ENCODE data around the gene POU6F2. TPM values are rescaled to one million over a fixed set of nuclear protein-coding genes. Genes with fewer than 3 reads are reported as not detected.

POU6F2 gene
- total RNA-seq, 1 experiment from 2014 or later: 0.27 TPM

DNA sequence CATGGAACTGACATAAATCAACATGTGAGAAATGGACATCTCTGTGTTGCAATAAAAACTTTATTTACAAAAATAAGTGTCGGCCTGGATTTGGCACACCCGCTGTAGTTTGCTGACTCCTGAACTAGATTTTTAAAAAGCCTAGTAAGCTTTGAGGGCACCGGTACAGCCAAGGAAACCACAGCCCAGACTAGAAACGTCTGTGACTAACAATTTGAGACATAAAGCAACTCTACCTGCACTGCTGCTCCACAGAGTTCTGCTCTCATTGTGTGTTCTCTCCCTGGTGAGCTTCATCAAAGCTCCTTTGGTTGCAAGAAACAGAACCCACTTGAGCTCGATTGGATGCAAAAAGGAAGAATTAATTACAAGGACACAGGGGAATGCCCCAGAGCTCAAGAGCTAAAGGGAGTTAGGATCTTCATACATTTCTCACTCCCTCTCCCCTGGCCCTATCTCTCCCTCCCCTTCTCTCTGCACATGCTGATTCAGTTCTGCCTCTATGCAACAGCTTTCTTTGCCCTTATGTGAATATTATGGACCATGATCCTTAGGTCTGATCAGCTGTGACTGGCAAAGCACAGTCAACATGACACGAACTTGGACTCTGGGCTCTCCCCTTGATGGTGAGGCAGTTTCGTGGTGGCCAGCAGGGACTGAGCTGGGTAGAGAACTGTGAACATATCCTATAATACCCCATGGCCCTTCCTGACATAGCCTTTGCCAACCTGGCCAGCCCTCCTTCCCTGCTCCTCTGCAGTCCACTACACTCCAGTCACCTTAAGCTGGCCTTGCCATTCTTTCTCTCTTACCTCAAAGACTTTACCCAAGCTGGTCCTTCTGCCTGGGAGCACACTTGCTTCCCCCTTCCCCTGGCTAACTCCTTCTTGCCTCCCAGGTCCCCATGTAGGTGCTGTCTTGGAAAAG is 511.0 kb downstream of the POU6F2 start (continued):
- no peak for TF ChIP-seq ZBTB33 (IDR thresholded peaks at IDR 0.05; ENCODE audit: extremely low read depth, insufficient replicate concordance, low read length)
- TF ChIP-seq, protein P1, sequence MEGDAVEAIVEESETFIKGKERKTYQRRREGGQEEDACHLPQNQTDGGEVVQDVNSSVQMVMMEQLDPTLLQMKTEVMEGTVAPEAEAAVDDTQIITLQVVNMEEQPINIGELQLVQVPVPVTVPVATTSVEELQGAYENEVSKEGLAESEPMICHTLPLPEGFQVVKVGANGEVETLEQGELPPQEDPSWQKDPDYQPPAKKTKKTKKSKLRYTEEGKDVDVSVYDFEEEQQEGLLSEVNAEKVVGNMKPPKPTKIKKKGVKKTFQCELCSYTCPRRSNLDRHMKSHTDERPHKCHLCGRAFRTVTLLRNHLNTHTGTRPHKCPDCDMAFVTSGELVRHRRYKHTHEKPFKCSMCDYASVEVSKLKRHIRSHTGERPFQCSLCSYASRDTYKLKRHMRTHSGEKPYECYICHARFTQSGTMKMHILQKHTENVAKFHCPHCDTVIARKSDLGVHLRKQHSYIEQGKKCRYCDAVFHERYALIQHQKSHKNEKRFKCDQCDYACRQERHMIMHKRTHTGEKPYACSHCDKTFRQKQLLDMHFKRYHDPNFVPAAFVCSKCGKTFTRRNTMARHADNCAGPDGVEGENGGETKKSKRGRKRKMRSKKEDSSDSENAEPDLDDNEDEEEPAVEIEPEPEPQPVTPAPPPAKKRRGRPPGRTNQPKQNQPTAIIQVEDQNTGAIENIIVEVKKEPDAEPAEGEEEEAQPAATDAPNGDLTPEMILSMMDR (IDR thresholded peaks at IDR 0.05 in 2 of 3, conservative IDR thresholded peaks at IDR 0.05 in 1 of 3; ENCODE audit: borderline replicate concordance in 1 of 3, insufficient read depth in 1 of 3, low read depth in 2 of 3, low read length in 2 of 3): no peak

- H3K9me3 ChIP-seq (ENCODE audit: control insufficient read depth in 1 of 2, insufficient read depth in 1 of 2, low read depth in 1 of 2, low read length in 2 of 2): no peaks in the 10 kb centered on the region
- TF ChIP-seq FOSL1 (IDR thresholded peaks at IDR 0.05; ENCODE audit: low read depth): no peak
- no peak for TF ChIP-seq JUND (IDR thresholded peaks at IDR 0.05)
- no peak for TF ChIP-seq ZBTB33 (IDR thresholded peaks at IDR 0.05; ENCODE audit: extremely low read depth, insufficient replicate concordance, low read length)
- H3K36me3 ChIP-seq (ENCODE audit: control insufficient read depth in 1 of 2, insufficient read depth in 2 of 2, low read length in 2 of 2): no peaks in the 10 kb centered on the region
- H3K79me2 ChIP-seq (ENCODE audit: insufficient read depth, low read length): no peaks in the 10 kb centered on the region
- H4K20me1 ChIP-seq (ENCODE audit: insufficient read depth): no peaks in the 10 kb centered on the region
- no peaks in the 10 kb centered on the region for H3K9me2 ChIP-seq (ENCODE audit: insufficient read depth)
- no peak overlapping the region for H3K4me3 ChIP-seq (replicated peaks in 1 of 2; ENCODE audit: low read depth in 1 of 2, low read length in 2 of 2)
- H3K27me3 ChIP-seq (ENCODE audit: insufficient read depth, low read length): 0 out of 2 replicates have a peak, but pooled peaks cover 4% of the 10 kb centered on the region
- no peak overlapping the region for H2AFZ ChIP-seq (ENCODE audit: low read depth, low read length, poor library complexity, severe bottlenecking)
- H3K4me2 ChIP-seq (ENCODE audit: low read length): no peak overlapping the region
- no peak overlapping the region for H3K27ac ChIP-seq (ENCODE audit: low read depth, low read length)
- no peak overlapping the region for H3K9ac ChIP-seq (ENCODE audit: low read length)
- intact Hi-C loops (cut with micrococcal nuclease): no loop called here
- RAD21 ChIA-PET (ENCODE audit: low non-redundant PET in 1 of 2, low total read pairs in 2 of 2, uncharacterized antibody in 2 of 2, unreplicated experiment in 2 of 2): no interaction called here
- DNase-seq (ENCODE audit: low read depth, low spot score) (no peak), ATAC-seq (no peak)
- CTCF ChIA-PET: no interaction called here
- BruUV-seq (replicated peaks): no TSS peak
- no peaks in the 10 kb centered on the region for H3K4me1 ChIP-seq (ENCODE audit: control insufficient read depth in 1 of 2, insufficient read depth in 2 of 2, low read length in 2 of 2)
- POLR2A ChIA-PET: no interaction called here
Measured at GRCh38 chr7:39490296-39490695, 512.6 kb downstream of the POU6F2 start.
